Lung (tissue), 12 donors: Measurements from ENCODE around the gene SACM1L. TPM values are rescaled to one million over a fixed set of nuclear protein-coding genes. Genes with fewer than 3 reads are reported as not detected.

Source experiments
- ATAC-seq: fragments of 200-7000 bp; cut with Tn5 transposase; one replicate; pipeline ENCODE4 v1.9.1; 2020; ENCODE audit warnings: moderate number of reproducible peaks; ENCODE audit not compliant: insufficient read depth, low FRiP score
- DNase-seq, 3 donors: peaks; one replicate each; pipeline ENCODE4 v3.0.0-alpha.2; 2013 to 2017
- H3K27ac ChIP-seq, 2 donors: one replicate each; pipeline ENCODE4 v1.5.1; 2013; ENCODE audit warnings: mild to moderate bottlenecking in 2 of 2, moderate library complexity in 2 of 2, control low read depth in 1 of 2, inconsistent platforms in 1 of 2, low read depth in 1 of 2, low read length in 1 of 2
- H3K27me3 ChIP-seq, 3 donors: one replicate each; pipeline ENCODE4 v1.5.1; 2013; ENCODE audit warnings: low read length in 2 of 3; ENCODE audit not compliant: control insufficient read depth in 3 of 3, insufficient read depth in 3 of 3
- H3K36me3 ChIP-seq, 4 donors: one replicate each; pipeline ENCODE4 v1.5.1; 2013; ENCODE audit warnings: low read length in 4 of 4, mild to moderate bottlenecking in 1 of 4, moderate library complexity in 1 of 4; ENCODE audit not compliant: control insufficient read depth in 4 of 4, insufficient read depth in 4 of 4
- H3K4me1 ChIP-seq, 5 donors: one replicate each; pipeline ENCODE4 v1.5.1; 2013; ENCODE audit warnings: low read length in 5 of 5, mild to moderate bottlenecking in 2 of 5, moderate library complexity in 1 of 5; ENCODE audit not compliant: control insufficient read depth in 5 of 5, insufficient read depth in 5 of 5
- H3K4me3 ChIP-seq: one replicate; pipeline ENCODE4 v1.5.1; 2013; ENCODE audit warnings: mild to moderate bottlenecking, control low read depth, moderate library complexity
- H3K9ac ChIP-seq, 2 donors: one replicate each; pipeline ENCODE4 v1.5.1; 2013; ENCODE audit warnings: low read length in 2 of 2, control low read depth in 1 of 2; ENCODE audit not compliant: insufficient read depth in 1 of 2
- H3K9me3 ChIP-seq, 4 donors: one replicate each; pipeline ENCODE4 v1.5.1; 2013; ENCODE audit warnings: low read length in 3 of 4, mild to moderate bottlenecking in 1 of 4, moderate library complexity in 1 of 4; ENCODE audit not compliant: control insufficient read depth in 4 of 4, insufficient read depth in 3 of 4
- CTCF ChIP-seq: IDR thresholded peaks from 2 replicates; pipeline ENCODE4 v1.5.1; 2012; ENCODE audit warnings: mild to moderate bottlenecking; ENCODE audit errors: control extremely low read depth, extremely low read depth
- WGBS, 2 donors: extraction: QIAGEN DNeasy Blood & Tissue Kit; methylation state at CpG; one replicate each; pipeline ENCODE4 v1.1.7; 2013; 5-methylcytosine and 5-hydroxymethylcytosine counted together
- polyA plus RNA-seq, 2 donors: library from polyadenylated mRNA; stranded (reverse); fragments of 200-250 nt; gene quantifications; one replicate each; pipeline ENCODE4 v1.2.1, GENCODE V29; 2013
- total RNA-seq, 2 donors: library from RNA; depleted of rRNA in 1 of 2; stranded (reverse); fragments of >200 nt in 1 of 2; gene quantifications; one replicate each; pipeline ENCODE4 v1.2.1, GENCODE V29; 2014 to 2021
- donor health status: control.
- donor health status: control.
- donor health status: Bipolar disorder and iron deficiency.
- donor health status: healthy.
- donor health status: DM: yes; HTN: yes; CAD: no.

The SACM1L gene
- total and polyA plus RNA-seq, 4 donors, result 23.3 to 117 (median 43.8) TPM

GRCh38 chr3:45741247-45741646, 52.1 kb downstream of the SACM1L start:
- Histone ChIP-seq H3K36me3 (peaks cover 35 to 44% (median 41%) of the 10 kb centered on the region in 4 donors), H3K27ac (no peak overlapping the region), H3K9me3 (no peaks in the 10 kb centered on the region), H3K9ac (no peak overlapping the region), H3K4me3 (no peak overlapping the region), H3K27me3 (no peaks in the 10 kb centered on the region), H3K4me1 (no peaks in the 10 kb centered on the region)
- no peak for DNase-seq
- no peak for ATAC-seq
- no peak for TF ChIP-seq CTCF

- DNase-seq (no peak), ATAC-seq (no peak)
- H3K9me3 ChIP-seq, result no peaks in the 10 kb centered on the region
- no peak overlapping the region for H3K9ac ChIP-seq
- WGBS, 2 donors, result 55 to 67% methylated on average over 6 of the region's 6 CpGs
- no peaks in the 10 kb centered on the region for H3K4me1 ChIP-seq
- H3K4me3 ChIP-seq, result no peak overlapping the region
- no peak overlapping the region for H3K27ac ChIP-seq
- H3K36me3 ChIP-seq, result peaks cover 35 to 42% (median 37%) of the 10 kb centered on the region in 4 donors
- no peak for TF ChIP-seq CTCF
- H3K27me3 ChIP-seq, result no peaks in the 10 kb centered on the region
Observed at GRCh38 chr3:45741742-45742460, 52.7 kb downstream of the SACM1L start.

GRCh38 chr3:45742461-45743089, 53.4 kb downstream of the SACM1L start:
- Histone ChIP-seq H3K4me3 (no peak overlapping the region), H3K4me1 (no peaks in the 10 kb centered on the region), H3K27me3 (no peaks in the 10 kb centered on the region), H3K9me3 (no peaks in the 10 kb centered on the region), H3K9ac (no peak overlapping the region), H3K27ac (no peak overlapping the region), H3K36me3 (peaks cover 32 to 41% (median 34%) of the 10 kb centered on the region in 4 donors)
- no peak for DNase-seq
- ATAC-seq, result no peak
- WGBS, 2 donors, result 97 to 98% methylated on average over 4 of the region's 4 CpGs
- TF ChIP-seq CTCF, result no peak
